Measurements from ENCODE around the gene PAQR3.

The PAQR3 gene

GRCh38 chr4:78862314-78862737 is 76.9 kb downstream of the PAQR3 start:
- no peak for DNase-seq (ENCODE audit: low spot score)
